Limb (tissue), 2 donors: Measurements from ENCODE around the gene NDUFS3.

Experiments used
- DNase-seq, 2 donors: peaks; one replicate each; pipeline ENCODE4 v3.0.0-alpha.2; 2016; ENCODE audit errors: extremely low spot score in 2 of 2

Gene NDUFS3

GRCh38 chr11:47589977-47590861, 11.3 kb downstream of the NDUFS3 start:
- DNase-seq: peak; percentile 69 to 84

- DNase-seq: no peak
Observed at GRCh38 chr11:47591764-47592163, 12.9 kb downstream of the NDUFS3 start.

- DNase-seq: no peak
Observed at GRCh38 chr11:47592251-47592650, 13.4 kb downstream of the NDUFS3 start.

- no peak for DNase-seq
Observed at GRCh38 chr11:47592970-47593369, 14.1 kb downstream of the NDUFS3 start.

GRCh38 chr11:47593492-47593933, 14.6 kb downstream of the NDUFS3 start:
- no peak for DNase-seq

GRCh38 chr11:47593934-47594855, 15.3 kb downstream of the NDUFS3 start, which contains the start of gene C1QTNF4:
Gene C1QTNF4 (minus strand): TSS chr11:47594411. CDS start chr11:47590810, 3,601 bp downstream.
- DNase-seq: peak in 1 of 2 donors; percentile 64

GRCh38 chr11:47595029-47595428, 16.2 kb downstream of the NDUFS3 start:
- DNase-seq: no peak

- DNase-seq: no peak
Observed at GRCh38 chr11:47595967-47596366, 17.1 kb downstream of the NDUFS3 start.

- DNase-seq: no peak
Observed at GRCh38 chr11:47599902-47600301, 21.0 kb downstream of the NDUFS3 start.

- no peak for DNase-seq
Observed at GRCh38 chr11:47603295-47603694, 24.4 kb downstream of the NDUFS3 start.

GRCh38 chr11:47605921-47606320, 27.0 kb downstream of the NDUFS3 start:
- no peak for DNase-seq

GRCh38 chr11:47606731-47607130, 27.9 kb downstream of the NDUFS3 start:
- DNase-seq: no peak

- no peak for DNase-seq
Observed at GRCh38 chr11:47607380-47607779, 28.5 kb downstream of the NDUFS3 start.

- DNase-seq: no peak
Observed at GRCh38 chr11:47609675-47610074, 30.8 kb downstream of the NDUFS3 start.

GRCh38 chr11:47611348-47611794, 32.5 kb downstream of the NDUFS3 start:
- DNase-seq: no peak

GRCh38 chr11:47615249-47615648, 36.4 kb downstream of the NDUFS3 start:
- no peak for DNase-seq

GRCh38 chr11:47616726-47617416, 38.0 kb downstream of the NDUFS3 start:
- DNase-seq: peak; percentile 46 to 53

- no peak for DNase-seq
Observed at GRCh38 chr11:47617417-47617809, 38.5 kb downstream of the NDUFS3 start.

GRCh38 chr11:47620836-47621378, 42.0 kb downstream of the NDUFS3 start:
- no peak for DNase-seq

GRCh38 chr11:47626234-47626633, 47.4 kb downstream of the NDUFS3 start:
- no peak for DNase-seq

- DNase-seq: no peak
Observed at GRCh38 chr11:47628026-47628425, 49.2 kb downstream of the NDUFS3 start.
